Keratinocyte (primary cell): ENCODE measurements around the gene MOSMO.

Experiments used
- EZH2 ChIP-seq: IDR thresholded peaks from one replicate; pipeline ENCODE4 v1.6.1; 2012; ENCODE audit warnings: inconsistent platforms, mild to moderate bottlenecking, low read length, moderate library complexity
- TF ChIP-seq, protein P1 (sequence below), 3 experiments: IDR thresholded peaks in 1 of 3; conservative IDR thresholded peaks in 1 of 3; optimal IDR thresholded peaks in 1 of 3; 2 replicates in 2 of 3; 3 replicates in 1 of 3; pipeline versions ENCODE3 to v1.5.1; 2011; ENCODE audit warnings: low read length in 3 of 3, mild to moderate bottlenecking in 3 of 3, moderate library complexity in 2 of 3, control low read depth in 1 of 3, inconsistent platforms in 1 of 3; ENCODE audit not compliant: insufficient read depth in 2 of 3; ENCODE audit errors: extremely low read depth in 1 of 3

DNA sequence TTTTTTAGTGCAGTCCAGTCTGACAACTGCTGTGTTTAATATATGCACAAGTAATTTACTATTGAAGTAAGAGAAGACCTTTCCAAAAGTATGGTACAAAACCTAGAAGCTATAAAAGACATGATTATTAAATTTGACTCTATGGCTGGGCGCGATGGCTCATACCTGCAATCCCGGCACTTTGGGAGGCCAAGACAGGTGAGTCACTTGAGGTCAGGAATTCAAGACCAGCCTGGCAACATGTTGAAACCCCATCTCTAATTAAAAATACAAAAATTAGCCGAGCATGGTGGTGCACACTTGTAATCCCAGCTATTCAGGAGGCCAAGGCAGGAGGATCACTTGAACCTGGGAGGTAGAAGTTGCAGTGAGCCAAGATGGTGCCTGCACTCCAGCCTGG lies 43.1 kb downstream of the MOSMO start:
- TF ChIP-seq, protein P1, sequence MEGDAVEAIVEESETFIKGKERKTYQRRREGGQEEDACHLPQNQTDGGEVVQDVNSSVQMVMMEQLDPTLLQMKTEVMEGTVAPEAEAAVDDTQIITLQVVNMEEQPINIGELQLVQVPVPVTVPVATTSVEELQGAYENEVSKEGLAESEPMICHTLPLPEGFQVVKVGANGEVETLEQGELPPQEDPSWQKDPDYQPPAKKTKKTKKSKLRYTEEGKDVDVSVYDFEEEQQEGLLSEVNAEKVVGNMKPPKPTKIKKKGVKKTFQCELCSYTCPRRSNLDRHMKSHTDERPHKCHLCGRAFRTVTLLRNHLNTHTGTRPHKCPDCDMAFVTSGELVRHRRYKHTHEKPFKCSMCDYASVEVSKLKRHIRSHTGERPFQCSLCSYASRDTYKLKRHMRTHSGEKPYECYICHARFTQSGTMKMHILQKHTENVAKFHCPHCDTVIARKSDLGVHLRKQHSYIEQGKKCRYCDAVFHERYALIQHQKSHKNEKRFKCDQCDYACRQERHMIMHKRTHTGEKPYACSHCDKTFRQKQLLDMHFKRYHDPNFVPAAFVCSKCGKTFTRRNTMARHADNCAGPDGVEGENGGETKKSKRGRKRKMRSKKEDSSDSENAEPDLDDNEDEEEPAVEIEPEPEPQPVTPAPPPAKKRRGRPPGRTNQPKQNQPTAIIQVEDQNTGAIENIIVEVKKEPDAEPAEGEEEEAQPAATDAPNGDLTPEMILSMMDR (optimal IDR thresholded peaks at IDR 0.05 in 1 of 3, IDR thresholded peaks at IDR 0.05 in 1 of 3, conservative IDR thresholded peaks at IDR 0.05 in 1 of 3; ENCODE audit: extremely low read depth in 1 of 3, insufficient read depth in 2 of 3, low read length in 3 of 3) = no peak
- no peak for TF ChIP-seq EZH2
